IPS-18c (cell line): Measurements from ENCODE around the gene GPC5.
"Not testable (repeated sequence)": the region's sequence is repeated elsewhere in the genome, so short reads cannot be mapped to it uniquely, and the experiment has no call there.

Experiments
- H3K4me3 ChIP-seq: 2 replicates; pipeline ENCODE4 v1.7.0; 2013; ENCODE audit warnings: low read depth, mild to moderate bottlenecking, low read length, moderate library complexity; ENCODE audit not compliant: insufficient read depth
- H3K9me3 ChIP-seq: one replicate; pipeline ENCODE4 v1.6.1; 2013; ENCODE audit warnings: mild to moderate bottlenecking, low read length, moderate library complexity; ENCODE audit not compliant: control insufficient read depth, insufficient read depth

The GPC5 gene

GRCh38 chr13:91889641-91890040, 491.2 kb downstream of the GPC5 start:
- H3K4me3 ChIP-seq, result no peak overlapping the region
- H3K9me3 ChIP-seq, result no peaks in the 10 kb centered on the region

- no peak overlapping the region for H3K4me3 ChIP-seq
- H3K9me3 ChIP-seq, result no peaks in the 10 kb centered on the region
Observed at GRCh38 chr13:91891141-91891540, 492.7 kb downstream of the GPC5 start.

GRCh38 chr13:91893040-91893439, 494.6 kb downstream of the GPC5 start:
- Histone ChIP-seq H3K9me3 (no peaks in the 10 kb centered on the region), H3K4me3 (no peak overlapping the region)

- no peaks in the 10 kb centered on the region for H3K9me3 ChIP-seq
- no peak overlapping the region for H3K4me3 ChIP-seq
Observed at GRCh38 chr13:91894316-91894715, 495.9 kb downstream of the GPC5 start.

- no peaks in the 10 kb centered on the region for H3K9me3 ChIP-seq
- no peak overlapping the region for H3K4me3 ChIP-seq
Observed at GRCh38 chr13:91896547-91896946, 498.1 kb downstream of the GPC5 start.

GRCh38 chr13:91898986-91899385, 500.6 kb downstream of the GPC5 start:
- not testable (repeated sequence) for H3K4me3 ChIP-seq, H3K9me3 ChIP-seq

GRCh38 chr13:91902291-91902690, 503.9 kb downstream of the GPC5 start:
- no peaks in the 10 kb centered on the region for H3K9me3 ChIP-seq

GRCh38 chr13:91904005-91904404, 505.6 kb downstream of the GPC5 start:
- Histone ChIP-seq H3K9me3 (no peaks in the 10 kb centered on the region), H3K4me3 (no peak overlapping the region)

More at GRCh38 chr13:91902291-91902690, 503.9 kb downstream of the GPC5 start:
- H3K4me3 ChIP-seq, result no peak overlapping the region

GRCh38 chr13:91904597-91904996, 506.2 kb downstream of the GPC5 start:
- Histone ChIP-seq H3K4me3 (no peak overlapping the region), H3K9me3 (no peaks in the 10 kb centered on the region)

GRCh38 chr13:91907398-91907797, 509.0 kb downstream of the GPC5 start:
- H3K9me3 ChIP-seq, result no peaks in the 10 kb centered on the region
- H3K4me3 ChIP-seq, result no peak overlapping the region

GRCh38 chr13:91909617-91910016, 511.2 kb downstream of the GPC5 start:
- no peaks in the 10 kb centered on the region for H3K9me3 ChIP-seq
- no peak overlapping the region for H3K4me3 ChIP-seq

GRCh38 chr13:91922969-91923592, 524.7 kb downstream of the GPC5 start:
- no peak overlapping the region for H3K4me3 ChIP-seq
- no peaks in the 10 kb centered on the region for H3K9me3 ChIP-seq

GRCh38 chr13:91930687-91931086, 532.3 kb downstream of the GPC5 start:
- Histone ChIP-seq H3K4me3 (no peak overlapping the region), H3K9me3 (no peaks in the 10 kb centered on the region)

- Histone ChIP-seq H3K9me3 (no peaks in the 10 kb centered on the region), H3K4me3 (no peak overlapping the region)
Observed at GRCh38 chr13:91934354-91934753, 535.9 kb downstream of the GPC5 start.

GRCh38 chr13:91946498-91947070, 548.2 kb downstream of the GPC5 start:
- Histone ChIP-seq H3K4me3 (no peak overlapping the region), H3K9me3 (no peaks in the 10 kb centered on the region)

GRCh38 chr13:91948736-91949135, 550.3 kb downstream of the GPC5 start:
- Histone ChIP-seq H3K9me3 (no peaks in the 10 kb centered on the region), H3K4me3 (no peak overlapping the region)

GRCh38 chr13:91950803-91951202, 552.4 kb downstream of the GPC5 start:
- Histone ChIP-seq H3K4me3 (no peak overlapping the region), H3K9me3 (no peaks in the 10 kb centered on the region)

GRCh38 chr13:91955546-91956355, 557.3 kb downstream of the GPC5 start:
- H3K9me3 ChIP-seq, result no peaks in the 10 kb centered on the region

More at GRCh38 chr13:91955546-91956355, 557.3 kb downstream of the GPC5 start:
- H3K4me3 ChIP-seq, result no peak overlapping the region
